H1 (cell line): ENCODE measurements around the gene NXPH1. TPM values are rescaled to one million over a fixed set of nuclear protein-coding genes. Genes with fewer than 3 reads are reported as not detected.

ENCODE experiments used
- CTCF ChIA-PET: fragments of 300-600 bp; sonication (Branson Sonifier 250); formaldehyde crosslinking; loops from one replicate; lab custom pipeline; 2021; ENCODE audit not compliant: partially characterized antibody; lab: Charles Lee
- POLR2A ChIA-PET: fragments of 300-600 bp; sonication (Branson Sonifier 250); formaldehyde crosslinking; loops from one replicate; lab custom pipeline; 2021; ENCODE audit warnings: inconsistent platforms; ENCODE audit not compliant: partially characterized antibody; lab: Charles Lee
- DNase-seq, 2 experiments: peaks; one replicate each; pipeline versions ENCODE4 v3.0.0 to v3.0.0-alpha.2; 2010 to 2022; ENCODE audit warnings: low spot score in 2 of 2, low read depth in 1 of 2, mixed read lengths in 1 of 2
- FAIRE-seq: peaks from 2 replicates; lab custom pipeline; 2011; peaks lifted over from hg19 to GRCh38; lab: Jason Lieb, UNC
- H2AFZ ChIP-seq: 2 replicates; pipeline ENCODE4 v1.8.1; 2012; ENCODE audit warnings: low read length, inconsistent platforms
- H2AK5ac ChIP-seq: 2 replicates; pipeline ENCODE4 v1.6.1; 2013; ENCODE audit warnings: low read depth, low read length
- H2BK120ac ChIP-seq: replicated peaks from 2 replicates; pipeline ENCODE3; 2013; ENCODE audit warnings: low read depth, low read length, inconsistent platforms
- H2BK12ac ChIP-seq: 2 replicates; pipeline ENCODE4 v1.6.1; 2013; ENCODE audit warnings: low read depth, low read length
- H2BK15ac ChIP-seq: 2 replicates; pipeline ENCODE4 v1.6.1; 2013; ENCODE audit warnings: low read length
- H2BK20ac ChIP-seq: 2 replicates; pipeline ENCODE4 v1.6.1; 2013; ENCODE audit warnings: low read length
- H2BK5ac ChIP-seq: 2 replicates; pipeline ENCODE4 v1.6.1; 2013; ENCODE audit warnings: low read depth, low read length
- H3K14ac ChIP-seq: 2 replicates; pipeline ENCODE4 v1.6.1; 2013; ENCODE audit warnings: inconsistent platforms; ENCODE audit not compliant: insufficient read length
- H3K18ac ChIP-seq: 2 replicates; pipeline ENCODE4 v1.6.1; 2013; ENCODE audit warnings: low read length; ENCODE audit errors: extremely low read depth
- H3K23ac ChIP-seq: 2 replicates; pipeline ENCODE4 v1.6.1; 2013; ENCODE audit warnings: inconsistent platforms; ENCODE audit not compliant: insufficient read length
- H3K23me2 ChIP-seq: 2 replicates; pipeline ENCODE4 v1.6.1; 2013; ENCODE audit warnings: low read depth, low read length
- H3K27ac ChIP-seq: 2 replicates; pipeline ENCODE4 v1.6.1; 2011; ENCODE audit warnings: low read depth, low read length, inconsistent platforms
- H3K27me3 ChIP-seq, 4 experiments: replicated peaks in 1 of 4; 1 replicate in 1 of 4; 2 replicates in 3 of 4; pipeline versions ENCODE4 v1.6.1 to v1.8.1; 2011 to 2013; ENCODE audit warnings: low read length in 3 of 4, mild to moderate bottlenecking in 3 of 4, inconsistent platforms in 2 of 4, mixed read lengths in 2 of 4, moderate library complexity in 1 of 4; ENCODE audit not compliant: control insufficient read depth in 3 of 4, insufficient read depth in 3 of 4; ENCODE audit errors: extremely low read depth in 1 of 4
- H3K36me3 ChIP-seq, 4 experiments: 2 replicates each; pipeline versions ENCODE4 v1.6.1 to v1.8.1; 2011 to 2013; ENCODE audit warnings: mild to moderate bottlenecking in 4 of 4, low read length in 3 of 4, moderate library complexity in 2 of 4, control low read depth in 1 of 4, inconsistent platforms in 1 of 4; ENCODE audit not compliant: insufficient read depth in 4 of 4, control insufficient read depth in 2 of 4
- H3K4ac ChIP-seq: replicated peaks from 2 replicates; pipeline ENCODE3; 2013; ENCODE audit warnings: low read length, low read depth, mixed read lengths, inconsistent platforms; ENCODE audit not compliant: insufficient read length
- H3K4me1 ChIP-seq, 4 experiments: replicated peaks in 1 of 4; 1 replicate in 1 of 4; 2 replicates in 3 of 4; pipeline versions ENCODE4 v1.6.1 to v1.8.1; 2011 to 2013; ENCODE audit warnings: low read length in 3 of 4, inconsistent platforms in 2 of 4, mixed read lengths in 1 of 4; ENCODE audit not compliant: insufficient read depth in 4 of 4, control insufficient read depth in 3 of 4
- H3K4me2 ChIP-seq, 2 experiments: 2 replicates each; pipeline versions ENCODE4 v1.6.1 to v1.8.1; 2011 to 2013; ENCODE audit warnings: low read depth in 2 of 2, low read length in 2 of 2, control low read depth in 1 of 2, inconsistent platforms in 1 of 2, mild to moderate bottlenecking in 1 of 2; ENCODE audit not compliant: insufficient read depth in 1 of 2
- H3K4me3 ChIP-seq, 4 experiments: fragments of 200-600, 300-600 bp in 1 of 4; sonication (generic), shearing (Covaris generic), sonication (Bioruptor Twin) in 1 of 4; 2 replicates each; pipeline versions ENCODE4 v1.5.1 to v1.8.1; 2011 to 2016; ENCODE audit warnings: low read length in 4 of 4, low read depth in 3 of 4, control low read depth in 2 of 4, inconsistent platforms in 2 of 4, mild to moderate bottlenecking in 2 of 4, mixed read lengths in 1 of 4, moderate library complexity in 1 of 4; ENCODE audit not compliant: insufficient read depth in 2 of 4; ENCODE audit errors: extremely low read depth in 1 of 4
- H3K56ac ChIP-seq: replicated peaks from 2 replicates; pipeline ENCODE3; 2013; ENCODE audit warnings: low read depth, mild to moderate bottlenecking, mixed read lengths, low read length, inconsistent platforms; ENCODE audit not compliant: insufficient read length
- H3K79me1 ChIP-seq: 2 replicates; pipeline ENCODE4 v1.6.1; 2013; ENCODE audit warnings: low read depth, low read length, control low read depth
- H3K79me2 ChIP-seq, 2 experiments: 2 replicates each; pipeline versions ENCODE4 v1.6.1 to v1.8.1; 2012 to 2013; ENCODE audit warnings: low read length in 2 of 2, mild to moderate bottlenecking in 2 of 2, inconsistent platforms in 1 of 2; ENCODE audit not compliant: insufficient read depth in 2 of 2, control insufficient read depth in 1 of 2
- H3K9ac ChIP-seq, 4 experiments: replicated peaks in 1 of 4; 1 replicate in 1 of 4; 2 replicates in 3 of 4; pipeline versions ENCODE4 v1.6.1 to v1.8.1; 2011 to 2013; ENCODE audit warnings: low read depth in 3 of 4, low read length in 3 of 4, control low read depth in 2 of 4, mild to moderate bottlenecking in 2 of 4, moderate library complexity in 2 of 4, inconsistent platforms in 1 of 4; ENCODE audit errors: extremely low read depth in 1 of 4
- H3K9me3 ChIP-seq, 2 experiments: 2 replicates each; pipeline versions ENCODE4 v1.6.1 to v1.8.1; 2012 to 2013; ENCODE audit warnings: mild to moderate bottlenecking in 2 of 2, moderate library complexity in 2 of 2, control low read depth in 1 of 2, inconsistent platforms in 1 of 2, low read depth in 1 of 2, low read length in 1 of 2, mixed read lengths in 1 of 2; ENCODE audit not compliant: insufficient read depth in 2 of 2
- H4K20me1 ChIP-seq, 2 experiments: replicated peaks in 1 of 2; 2 replicates each; pipeline versions ENCODE3 to v1.8.1; 2011 to 2013; ENCODE audit warnings: inconsistent platforms in 2 of 2, low read length in 2 of 2, mild to moderate bottlenecking in 1 of 2; ENCODE audit not compliant: insufficient read depth in 2 of 2, control insufficient read depth in 1 of 2
- H4K5ac ChIP-seq: 2 replicates; pipeline ENCODE4 v1.6.1; 2013; ENCODE audit warnings: low read length, low read depth, mixed read lengths, inconsistent platforms; ENCODE audit not compliant: insufficient read length
- H4K8ac ChIP-seq: 2 replicates; pipeline ENCODE4 v1.8.0; 2013; ENCODE audit warnings: mild to moderate bottlenecking, moderate library complexity, low read length, inconsistent platforms; ENCODE audit not compliant: insufficient read depth; ENCODE audit errors: extremely low read depth
- H4K91ac ChIP-seq: replicated peaks from 2 replicates; pipeline ENCODE3; 2013; ENCODE audit warnings: low read length, mixed read lengths, inconsistent platforms; ENCODE audit not compliant: insufficient read length
- ASH2L ChIP-seq: fragments of 200-600, 300-600 bp; sonication (generic); IDR thresholded peaks from one replicate; pipeline ENCODE4 v1.7.1; 2017; ENCODE audit warnings: low read length
- CHD2 ChIP-seq: IDR thresholded peaks from 2 replicates; pipeline ENCODE4 v1.6.1; 2012; ENCODE audit warnings: low read length, improper control_type of control experiment
- JUN ChIP-seq: IDR thresholded peaks from 2 replicates; pipeline ENCODE4 v1.6.1; 2011; ENCODE audit warnings: low read depth, mild to moderate bottlenecking, improper control_type of control experiment, low read length
- JUND ChIP-seq: IDR thresholded peaks from 2 replicates; pipeline ENCODE4 v1.6.1; 2011; ENCODE audit warnings: mild to moderate bottlenecking, improper control_type of control experiment, low read length
- KDM1A ChIP-seq: fragments of 200-600, 300-600 bp; sonication (generic); IDR thresholded peaks from 2 replicates; pipeline ENCODE4 v1.7.1; 2016; ENCODE audit warnings: mild to moderate bottlenecking, low read length, borderline replicate concordance
- KDM4A ChIP-seq: IDR thresholded peaks from one replicate; pipeline ENCODE4 v1.7.1; 2012; ENCODE audit warnings: low read depth, mild to moderate bottlenecking, moderate library complexity, low read length, inconsistent platforms; ENCODE audit not compliant: severe bottlenecking
- PHF8 ChIP-seq: fragments of 200-600 bp; sonication (generic); conservative IDR thresholded peaks from 2 replicates; pipeline ENCODE4 v1.7.1; 2012; ENCODE audit warnings: low read depth, mild to moderate bottlenecking, inconsistent platforms, low read length, moderate library complexity
- POU5F1 ChIP-seq: IDR thresholded peaks from 2 replicates; pipeline ENCODE4 v1.6.1; 2011; ENCODE audit warnings: low read depth, mild to moderate bottlenecking, low read length, moderate library complexity
- SIN3A ChIP-seq, 2 experiments: IDR thresholded peaks in 1 of 2; conservative IDR thresholded peaks in 1 of 2; 2 replicates each; pipeline ENCODE4 v1.6.1; 2011 to 2012; ENCODE audit warnings: low read length in 2 of 2, improper control_type of control experiment in 1 of 2, low read depth in 1 of 2, mild to moderate bottlenecking in 1 of 2
- SIX5 ChIP-seq: IDR thresholded peaks from 2 replicates; pipeline ENCODE4 v1.6.1; 2011; ENCODE audit warnings: mild to moderate bottlenecking, low read depth, low read length
- SP4 ChIP-seq: IDR thresholded peaks from 2 replicates; pipeline ENCODE4 v1.6.1; 2012; ENCODE audit warnings: low read length, inconsistent platforms
- SRF ChIP-seq: IDR thresholded peaks from 2 replicates; pipeline ENCODE4 v1.6.1; 2011; ENCODE audit warnings: mild to moderate bottlenecking, low read depth, low read length, moderate library complexity
- SUZ12 ChIP-seq: fragments of 200-600 bp; sonication (generic); IDR thresholded peaks from 2 replicates; pipeline ENCODE4 v1.6.1; 2012; ENCODE audit warnings: mild to moderate bottlenecking, inconsistent platforms, low read length, moderate library complexity, mixed read lengths
- TAF1 ChIP-seq: IDR thresholded peaks from 2 replicates; pipeline ENCODE4 v1.6.1; 2011; ENCODE audit warnings: mild to moderate bottlenecking, low read depth, low read length
- TEAD4 ChIP-seq: IDR thresholded peaks from 2 replicates; pipeline ENCODE4 v1.6.1; 2012; ENCODE audit warnings: low read depth, low read length, inconsistent platforms, mixed read lengths
- WGBS, 2 experiments: shearing (Covaris generic) in 1 of 2; methylation state at CpG; one replicate each; pipeline versions ENCODE4 v1.1.6 to v1.1.7; 2013 to 2015; ENCODE audit warnings: low lambda C conversion rate in 2 of 2, mixed read lengths in 2 of 2, inconsistent platforms in 1 of 2, low coverage in 1 of 2, missing lambda C conversion rate in 1 of 2; ENCODE audit not compliant: insufficient replicate concordance in 2 of 2, insufficient coverage in 1 of 2, insufficient read length in 1 of 2; ENCODE audit errors: extremely low coverage in 1 of 2, missing lambda C conversion rate in 1 of 2; 5-methylcytosine and 5-hydroxymethylcytosine counted together
- polyA plus RNA-seq, 7 experiments: library from polyadenylated mRNA; depleted of rRNA in 3 of 7; stranded (reverse) in 5 of 7; unstranded in 2 of 7; fragments of >200 nt in 5 of 7; fragments of 200-250 nt in 2 of 7; gene quantifications; 1 replicate in 5 of 7; 2 replicates in 1 of 7; 4 replicates in 1 of 7; pipeline versions ENCODE4 v1.2.1 to v1.2.3, GENCODE V29; 2011 to 2013; ENCODE audit warnings: missing spikeins in 2 of 7, mixed read lengths in 2 of 7
- total RNA-seq: library from RNA; stranded (reverse); fragmentation: NEBNext Ultra II Directional; extraction: Animal tissue kit (Norgen Biotek cat#: 25700); gene quantifications from 2 replicates; pipeline ENCODE4 v1.2.1, GENCODE V29; 2021

Gene NXPH1
- total and polyA plus RNA-seq, 2 of the 8 experiments (the other 6 are each of a cell fraction or from before 2014, with no cell fraction given), result 0.14 to 1.0 TPM

DNA sequence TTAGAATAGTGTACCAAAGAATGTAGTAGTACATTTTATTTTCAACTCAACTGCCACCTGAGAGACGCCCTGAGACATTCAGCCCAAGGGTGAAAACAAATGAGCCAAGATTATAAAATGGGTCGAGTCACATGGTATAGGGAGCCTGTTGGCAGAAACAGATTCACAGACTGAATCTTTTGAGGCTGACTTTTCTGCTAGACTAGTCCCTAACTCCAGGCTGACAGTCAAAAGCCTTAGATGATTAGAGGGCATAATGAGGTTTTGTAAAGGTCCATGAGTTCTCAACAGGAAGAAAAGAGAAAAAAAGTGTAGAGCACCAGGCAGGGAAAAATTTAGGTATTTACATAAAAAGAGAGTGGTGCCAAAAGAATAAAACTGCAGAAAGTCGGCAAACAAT lies 128.0 kb downstream of the NXPH1 start:
- peak overlapping the region; percentile 34; the same call in 1 of the 2 replicates for H2AFZ ChIP-seq
- H3K9me3 ChIP-seq, result no peaks in the 10 kb centered on the region
- WGBS, 2 experiments, result 81% methylated on average over 3 of the region's 3 CpGs; no CpG with 5 or more reads in 1 of the 2 experiments
- H3K27ac ChIP-seq, result no peak overlapping the region
- H4K91ac ChIP-seq, result no peak overlapping the region
- H3K23ac ChIP-seq, result no peak overlapping the region
- no peak overlapping the region for H2BK5ac ChIP-seq
- FAIRE-seq, result no peak
- H4K5ac ChIP-seq, result no peak overlapping the region
- peaks cover 0 to 10% (median 6%) of the 10 kb centered on the region in 4 experiments; a peak in 4 of 7 replicates for H3K4me1 ChIP-seq
- H4K20me1 ChIP-seq, result no peaks in the 10 kb centered on the region
- H3K23me2 ChIP-seq, result no peaks in the 10 kb centered on the region; the same call in 1 of the 2 replicates
- no peak overlapping the region for H3K4me2 ChIP-seq
- ChIA-PET POLR2A (interaction anchor here (1.0 kb wide), 1 partner anchor 299 kb away, joined by 3 read pairs; no protein-coding TSS in a partner anchor), CTCF (interaction anchor here (1.1 kb wide), 1 partner anchor 125 kb away, joined by 3 read pairs; no protein-coding TSS in a partner anchor)
- no peaks in the 10 kb centered on the region for H3K79me1 ChIP-seq
- H3K14ac ChIP-seq, result no peak overlapping the region
- no peak overlapping the region for H3K18ac ChIP-seq
- H2BK120ac ChIP-seq, result no peak overlapping the region
- no peaks in the 10 kb centered on the region for H3K79me2 ChIP-seq
- no peak overlapping the region for H3K9ac ChIP-seq
- H3K4me3 ChIP-seq, result no peak overlapping the region
- peak overlapping the region; percentile 78 for H3K56ac ChIP-seq
- H3K4ac ChIP-seq, result no peak overlapping the region
- no peak overlapping the region for H2AK5ac ChIP-seq
- H3K27me3 ChIP-seq, result no peaks in the 10 kb centered on the region
- H3K36me3 ChIP-seq, result no peaks in the 10 kb centered on the region
- no peak overlapping the region for H4K8ac ChIP-seq
- H2BK20ac ChIP-seq, result no peak overlapping the region
- no peak overlapping the region for H2BK15ac ChIP-seq
- no peak for DNase-seq
- no peak overlapping the region for H2BK12ac ChIP-seq
- TF ChIP-seq SP4 (no peak), SIN3A (conservative IDR thresholded peaks at IDR 0.05 in 1 of 2, IDR thresholded peaks at IDR 0.05 in 1 of 2; ENCODE audit: low read depth in 1 of 2, low read length in 2 of 2) (no peak), POU5F1 (no peak), SUZ12 (no peak), JUND (no peak), JUN (no peak), TAF1 (no peak), ASH2L (no peak), PHF8 (no peak), KDM4A (no peak), CHD2 (no peak), SRF (no peak), KDM1A (no peak), SIX5 (no peak), TEAD4 (no peak)
